Stimulated activated CD8-positive, alpha-beta memory T cell treated with anti-CD3 and anti-CD28 coated beads, Interleukin-2, amount 100 ng/mL, for 48 hours (primary cell): ENCODE results near the gene BBS9.

ENCODE experiments used
- DNase-seq, 2 donors: peaks; one replicate each; pipeline ENCODE4 v3.0.0-alpha.2; 2020; ENCODE audit warnings: low read depth in 2 of 2

Gene BBS9

GRCh38 chr7:33649476-33650441 lies 520.4 kb downstream of the BBS9 start:
- no peak for DNase-seq

DNA sequence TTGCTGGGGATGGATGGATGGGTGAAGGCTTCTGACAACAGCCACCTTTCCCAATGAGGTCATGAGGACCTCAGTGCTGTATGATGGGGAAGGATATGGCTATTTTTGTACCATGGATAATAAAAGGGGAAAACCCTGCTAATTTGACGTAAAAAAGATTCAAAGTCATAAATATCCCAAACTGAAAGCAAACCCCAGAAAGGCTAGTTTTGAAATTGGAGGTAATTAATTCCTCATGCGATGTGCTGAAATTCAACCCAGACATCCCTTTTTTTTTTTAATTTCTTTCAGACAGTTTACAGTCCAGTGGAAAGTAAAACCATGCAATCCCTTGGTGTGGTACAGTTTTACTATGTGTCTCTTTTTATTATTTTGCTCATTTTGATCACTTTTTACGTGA lies 521.5 kb downstream of the BBS9 start:
- no peak for DNase-seq

DNA sequence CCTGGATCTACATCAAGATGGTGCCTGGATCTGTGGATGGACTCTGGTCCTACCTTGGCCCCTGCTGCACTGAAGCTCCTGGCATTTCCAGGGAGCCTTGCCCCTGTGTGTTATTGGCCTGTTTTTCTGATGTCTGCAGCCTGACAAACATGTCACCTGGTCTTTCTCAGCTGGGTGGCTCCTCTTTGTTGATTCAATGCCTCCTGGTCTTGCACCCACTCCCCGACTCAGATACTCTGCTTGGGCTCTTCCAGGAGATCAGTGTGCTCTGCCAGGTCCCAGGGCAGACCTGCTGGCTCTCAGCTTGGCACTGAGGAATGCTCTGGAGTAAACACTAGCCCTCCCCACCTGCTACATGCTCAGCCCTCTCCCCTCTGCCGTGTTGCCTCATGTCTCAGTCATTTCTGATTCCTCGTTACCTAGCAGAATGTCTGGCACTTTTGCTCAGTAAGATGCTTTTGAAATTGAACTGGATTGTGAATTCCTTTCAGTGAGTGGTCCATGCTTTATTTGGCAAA lies 522.7 kb downstream of the BBS9 start:
- DNase-seq = no peak

GRCh38 chr7:33654676-33655075 lies 525.3 kb downstream of the BBS9 start:
- no peak for DNase-seq
